ENCODE measurements around the gene DYRK2. TPM values are rescaled to one million over a fixed set of nuclear protein-coding genes. Genes with fewer than 3 reads are reported as not detected.

DYRK2 gene
- total RNA-seq, 1 donor from 2014 or later = 50.2 TPM

DNA sequence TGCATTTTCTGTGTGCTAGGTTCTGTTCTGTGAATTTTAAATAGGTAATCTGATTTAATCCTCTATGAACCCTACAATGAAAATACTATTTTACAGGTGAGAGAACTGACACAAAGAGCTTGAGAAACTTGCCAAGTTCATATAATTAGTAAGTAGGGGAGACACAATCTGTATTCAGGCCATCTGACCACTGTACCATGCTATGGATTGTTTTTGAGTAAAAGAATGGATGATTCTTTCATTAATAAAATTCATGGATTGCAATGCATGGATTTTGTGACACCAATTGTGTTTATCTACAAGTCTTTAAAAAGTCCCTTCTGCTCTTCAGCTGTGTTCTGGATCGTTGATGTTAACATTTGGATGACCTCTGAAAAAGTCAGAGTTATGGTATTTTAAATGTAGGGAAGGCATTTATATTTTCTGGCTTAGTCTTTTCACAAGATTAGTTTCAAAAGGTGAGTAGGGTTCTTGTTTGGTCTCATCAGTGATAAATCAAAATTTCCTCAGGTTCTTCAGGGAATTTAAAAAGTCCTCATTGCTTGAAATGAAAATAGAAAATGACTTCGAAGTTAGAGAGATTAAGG, 15.4 kb upstream of the DYRK2 start:
- TF ChIP-seq CTCF (IDR thresholded peaks at IDR 0.05; ENCODE audit: unreplicated experiment) = no peak
- H3K27me3 Mint-ChIP-seq (ENCODE audit: unreplicated experiment) = peaks cover 2% of the 10 kb centered on the region
- DNase-seq (ENCODE audit: low spot score) = no peak
- H3K36me3 Mint-ChIP-seq (ENCODE audit: low read depth, unreplicated experiment) = no peaks in the 10 kb centered on the region
- H3K27ac Mint-ChIP-seq (ENCODE audit: unreplicated experiment) = no peak overlapping the region
- H3K9me3 Mint-ChIP-seq (ENCODE audit: unreplicated experiment) = no peaks in the 10 kb centered on the region
- H3K4me3 Mint-ChIP-seq (ENCODE audit: unreplicated experiment) = no peak overlapping the region
- peaks cover 29% of the 10 kb centered on the region for H3K4me1 Mint-ChIP-seq (ENCODE audit: unreplicated experiment)

GRCh38 chr12:67633708-67634107, 14.8 kb upstream of the DYRK2 start:
- no peak for DNase-seq (ENCODE audit: low spot score)
- H3K27ac Mint-ChIP-seq (ENCODE audit: unreplicated experiment) = no peak overlapping the region
- H3K36me3 Mint-ChIP-seq (ENCODE audit: low read depth, unreplicated experiment) = no peaks in the 10 kb centered on the region
- TF ChIP-seq CTCF (IDR thresholded peaks at IDR 0.05; ENCODE audit: unreplicated experiment) = no peak
- peaks cover 27% of the 10 kb centered on the region for H3K4me1 Mint-ChIP-seq (ENCODE audit: unreplicated experiment)
- no peaks in the 10 kb centered on the region for H3K9me3 Mint-ChIP-seq (ENCODE audit: unreplicated experiment)
- no peak overlapping the region for H3K4me3 Mint-ChIP-seq (ENCODE audit: unreplicated experiment)
- peaks cover 2% of the 10 kb centered on the region for H3K27me3 Mint-ChIP-seq (ENCODE audit: unreplicated experiment)

GRCh38 chr12:67634303-67634761, 14.2 kb upstream of the DYRK2 start:
- H3K9me3 Mint-ChIP-seq (ENCODE audit: unreplicated experiment) = no peaks in the 10 kb centered on the region
- H3K27me3 Mint-ChIP-seq (ENCODE audit: unreplicated experiment) = peaks cover 2% of the 10 kb centered on the region
- no peak for TF ChIP-seq CTCF (IDR thresholded peaks at IDR 0.05; ENCODE audit: unreplicated experiment)
- no peak overlapping the region for H3K27ac Mint-ChIP-seq (ENCODE audit: unreplicated experiment)
- H3K36me3 Mint-ChIP-seq (ENCODE audit: low read depth, unreplicated experiment) = no peaks in the 10 kb centered on the region
- no peak overlapping the region for H3K4me3 Mint-ChIP-seq (ENCODE audit: unreplicated experiment)
- DNase-seq (ENCODE audit: low spot score) = no peak
- peaks cover 26% of the 10 kb centered on the region for H3K4me1 Mint-ChIP-seq (ENCODE audit: unreplicated experiment)

DNA sequence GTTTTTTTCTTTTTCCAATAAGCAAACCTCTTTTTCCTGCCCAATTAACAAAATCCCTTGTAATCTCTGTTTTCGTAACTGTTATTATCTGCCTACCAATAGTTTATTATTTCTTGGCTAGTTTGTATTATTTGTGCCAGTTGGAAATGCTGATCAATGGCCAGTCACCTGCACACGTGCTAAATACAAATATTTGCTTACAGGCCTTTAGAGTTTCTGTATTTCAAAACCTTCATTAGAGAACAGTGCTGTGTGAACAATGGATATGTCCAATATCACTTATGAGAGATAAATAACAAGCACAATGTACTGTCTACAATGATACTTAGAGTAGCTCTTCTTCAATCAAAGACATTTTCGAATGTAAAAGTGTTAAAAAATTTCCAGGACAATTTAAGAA, 10.8 kb upstream of the DYRK2 start:
- H3K27me3 Mint-ChIP-seq (ENCODE audit: unreplicated experiment) = peaks cover 3% of the 10 kb centered on the region
- H3K9me3 Mint-ChIP-seq (ENCODE audit: unreplicated experiment) = no peaks in the 10 kb centered on the region
- DNase-seq (ENCODE audit: low spot score) = no peak
- peaks cover 13% of the 10 kb centered on the region for H3K4me1 Mint-ChIP-seq (ENCODE audit: unreplicated experiment)
- H3K4me3 Mint-ChIP-seq (ENCODE audit: unreplicated experiment) = no peak overlapping the region
- no peak overlapping the region for H3K27ac Mint-ChIP-seq (ENCODE audit: unreplicated experiment)
- no peak for TF ChIP-seq CTCF (IDR thresholded peaks at IDR 0.05; ENCODE audit: unreplicated experiment)
- no peaks in the 10 kb centered on the region for H3K36me3 Mint-ChIP-seq (ENCODE audit: low read depth, unreplicated experiment)

DNA sequence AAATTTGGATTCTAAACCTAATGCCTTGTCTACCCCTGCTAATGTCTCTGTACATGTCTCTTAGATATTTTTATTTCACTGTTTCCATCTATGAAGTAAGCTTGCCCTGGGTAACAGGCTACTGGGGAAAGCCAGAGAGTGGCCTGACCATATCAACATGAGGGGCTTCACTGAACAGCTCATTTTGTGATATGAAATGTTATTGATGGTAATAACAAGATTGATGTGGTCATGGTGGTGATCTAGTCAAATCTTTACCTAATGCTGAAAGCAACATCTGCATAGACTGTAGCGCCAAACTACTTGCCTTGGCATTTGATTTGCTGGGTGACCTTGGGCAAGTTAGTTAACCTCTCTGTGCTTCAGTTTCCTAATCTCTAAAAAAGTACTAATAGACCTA, 9.9 kb upstream of the DYRK2 start:
- H3K36me3 Mint-ChIP-seq (ENCODE audit: low read depth, unreplicated experiment) = no peaks in the 10 kb centered on the region
- H3K9me3 Mint-ChIP-seq (ENCODE audit: unreplicated experiment) = no peaks in the 10 kb centered on the region
- no peak for TF ChIP-seq CTCF (IDR thresholded peaks at IDR 0.05; ENCODE audit: unreplicated experiment)
- H3K27ac Mint-ChIP-seq (ENCODE audit: unreplicated experiment) = no peak overlapping the region
- H3K4me3 Mint-ChIP-seq (ENCODE audit: unreplicated experiment) = no peak overlapping the region
- no peak for DNase-seq (ENCODE audit: low spot score)
- H3K4me1 Mint-ChIP-seq (ENCODE audit: unreplicated experiment) = peaks cover 13% of the 10 kb centered on the region
- H3K27me3 Mint-ChIP-seq (ENCODE audit: unreplicated experiment) = peaks cover 3% of the 10 kb centered on the region
